GM21381 (cell line): Measurements from ENCODE around the gene NOS2.
"Not testable (repeated sequence)": the region's sequence is repeated elsewhere in the genome, so short reads cannot be mapped to it uniquely, and the experiment has no call there.

Source experiments
- ATAC-seq: cut with Tn5 transposase; IDR thresholded peaks from one replicate; pipeline ENCODE4 v1.9.1; 2021; ENCODE audit warnings: mild to moderate bottlenecking, moderate library complexity; ENCODE audit not compliant: unreplicated experiment

NOS2 gene

GRCh38 chr17:27792095-27792494 is 8.2 kb downstream of the NOS2 start:
- ATAC-seq: no peak

- ATAC-seq: no peak
Observed at GRCh38 chr17:27788919-27789318, 11.4 kb downstream of the NOS2 start.

GRCh38 chr17:27783440-27784350 is 16.6 kb downstream of the NOS2 start:
- no peak for ATAC-seq

- ATAC-seq: no peak
Observed at GRCh38 chr17:27782791-27783206, 17.5 kb downstream of the NOS2 start.

GRCh38 chr17:27780828-27781404 is 19.4 kb downstream of the NOS2 start:
- no peak for ATAC-seq

- ATAC-seq: no peak
Observed at GRCh38 chr17:27780092-27780827, 20.1 kb downstream of the NOS2 start.

- no peak for ATAC-seq
Observed at GRCh38 chr17:27778183-27778582, 22.1 kb downstream of the NOS2 start.

- ATAC-seq: no peak
Observed at GRCh38 chr17:27776882-27777624, 23.3 kb downstream of the NOS2 start.

GRCh38 chr17:27771586-27771985 is 28.7 kb downstream of the NOS2 start:
- ATAC-seq: no peak

- no peak for ATAC-seq
Observed at GRCh38 chr17:27770877-27771276, 29.5 kb downstream of the NOS2 start.

GRCh38 chr17:27768858-27769410 is 31.4 kb downstream of the NOS2 start:
- ATAC-seq: no peak

- no peak for ATAC-seq
Observed at GRCh38 chr17:27766438-27766837, 33.9 kb downstream of the NOS2 start.

- ATAC-seq: no peak
Observed at GRCh38 chr17:27765353-27765752, 35.0 kb downstream of the NOS2 start.

GRCh38 chr17:27764589-27764988 is 35.7 kb downstream of the NOS2 start:
- ATAC-seq: no peak

- no peak for ATAC-seq
Observed at GRCh38 chr17:27762527-27763305, 37.6 kb downstream of the NOS2 start.

- ATAC-seq: not testable (repeated sequence)
Observed at GRCh38 chr17:27760931-27761330, 39.4 kb downstream of the NOS2 start.

- no peak for ATAC-seq
Observed at GRCh38 chr17:27760069-27760885, 40.1 kb downstream of the NOS2 start.

GRCh38 chr17:27759528-27759927 is 40.8 kb downstream of the NOS2 start:
- no peak for ATAC-seq
